H1 (cell line): ENCODE measurements around the gene OSBP2. TPM values are rescaled to one million over a fixed set of nuclear protein-coding genes. Genes with fewer than 3 reads are reported as not detected.

ENCODE experiments used
- CBX5 ChIP-seq: fragments of 300-800, 300-1000 bp; sonication (generic); IDR thresholded peaks from 2 replicates; pipeline ENCODE4 v1.7.1; 2016; ENCODE audit warnings: antibody characterized with exemption, low read length, low read depth
- CHD1 ChIP-seq: IDR thresholded peaks from 2 replicates; pipeline ENCODE4 v1.6.1; 2012; ENCODE audit warnings: low read depth, low read length, improper control_type of control experiment
- GTF2F1 ChIP-seq: IDR thresholded peaks from 2 replicates; pipeline ENCODE4 v1.6.1; 2012; ENCODE audit warnings: low read depth, low read length, improper control_type of control experiment, borderline replicate concordance
- HDAC6 ChIP-seq: IDR thresholded peaks from one replicate; pipeline ENCODE4 v1.7.1; 2012; ENCODE audit warnings: low read depth, mild to moderate bottlenecking, inconsistent platforms, low read length, moderate library complexity
- TAF7 ChIP-seq: optimal IDR thresholded peaks from 2 replicates; pipeline ENCODE3; 2011; ENCODE audit warnings: low read depth, mild to moderate bottlenecking, inconsistent platforms, low read length, moderate library complexity, borderline replicate concordance
- polyA plus RNA-seq, 7 experiments: library from polyadenylated mRNA; depleted of rRNA in 3 of 7; stranded (reverse) in 5 of 7; unstranded in 2 of 7; fragments of >200 nt in 5 of 7; fragments of 200-250 nt in 2 of 7; gene quantifications; 1 replicate in 5 of 7; 2 replicates in 1 of 7; 4 replicates in 1 of 7; pipeline versions ENCODE4 v1.2.1 to v1.2.3, GENCODE V29; 2011 to 2013; ENCODE audit warnings: missing spikeins in 2 of 7, mixed read lengths in 2 of 7
- total RNA-seq: library from RNA; stranded (reverse); fragmentation: NEBNext Ultra II Directional; extraction: Animal tissue kit (Norgen Biotek cat#: 25700); gene quantifications from 2 replicates; pipeline ENCODE4 v1.2.1, GENCODE V29; 2021
- TF ChIP-seq, protein P1 (sequence below): fragments of 300-600 bp; sonication (generic); IDR thresholded peaks from 2 replicates; pipeline ENCODE4 v1.7.1; 2012; ENCODE audit warnings: low read length, moderate library complexity, mild to moderate bottlenecking, inconsistent platforms; ENCODE audit not compliant: insufficient replicate concordance
- TF ChIP-seq, protein P2 (sequence below): IDR thresholded peaks from 2 replicates; pipeline ENCODE4 v1.6.1; 2012; ENCODE audit warnings: low read length, inconsistent platforms

OSBP2 gene
- total and polyA plus RNA-seq, 2 of the 8 experiments (the other 6 are each of a cell fraction or from before 2014, with no cell fraction given), result 3.4 to 3.7 TPM

DNA sequence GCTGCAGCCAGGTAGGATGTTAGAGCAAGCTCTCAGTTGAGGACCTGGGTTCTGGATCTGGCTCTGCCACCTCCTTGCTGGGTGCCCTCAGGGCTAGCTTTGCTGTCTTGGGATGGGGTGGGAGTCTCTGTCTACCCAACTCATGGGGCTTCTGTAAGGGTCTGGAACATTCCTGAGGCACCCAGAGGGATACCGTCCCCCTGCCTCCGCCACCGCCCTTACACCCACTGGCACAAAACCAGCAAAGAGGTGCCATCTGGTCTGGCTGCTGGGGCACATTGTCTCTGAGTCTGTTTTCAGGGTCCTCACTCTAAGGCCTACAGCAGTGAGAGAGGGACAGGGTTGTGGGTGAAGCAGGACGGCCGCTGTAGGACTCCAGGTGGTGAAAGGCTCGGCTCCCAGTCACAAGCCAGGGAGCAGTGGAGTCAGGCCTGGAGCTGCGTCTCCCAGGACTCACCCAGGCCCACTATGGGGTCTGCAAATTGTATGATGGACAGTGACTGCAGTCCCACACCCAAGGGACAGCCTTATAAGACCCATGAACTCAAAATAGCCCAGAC is 189.0 kb downstream of the OSBP2 start (continued):
- TF ChIP-seq, protein P1, sequence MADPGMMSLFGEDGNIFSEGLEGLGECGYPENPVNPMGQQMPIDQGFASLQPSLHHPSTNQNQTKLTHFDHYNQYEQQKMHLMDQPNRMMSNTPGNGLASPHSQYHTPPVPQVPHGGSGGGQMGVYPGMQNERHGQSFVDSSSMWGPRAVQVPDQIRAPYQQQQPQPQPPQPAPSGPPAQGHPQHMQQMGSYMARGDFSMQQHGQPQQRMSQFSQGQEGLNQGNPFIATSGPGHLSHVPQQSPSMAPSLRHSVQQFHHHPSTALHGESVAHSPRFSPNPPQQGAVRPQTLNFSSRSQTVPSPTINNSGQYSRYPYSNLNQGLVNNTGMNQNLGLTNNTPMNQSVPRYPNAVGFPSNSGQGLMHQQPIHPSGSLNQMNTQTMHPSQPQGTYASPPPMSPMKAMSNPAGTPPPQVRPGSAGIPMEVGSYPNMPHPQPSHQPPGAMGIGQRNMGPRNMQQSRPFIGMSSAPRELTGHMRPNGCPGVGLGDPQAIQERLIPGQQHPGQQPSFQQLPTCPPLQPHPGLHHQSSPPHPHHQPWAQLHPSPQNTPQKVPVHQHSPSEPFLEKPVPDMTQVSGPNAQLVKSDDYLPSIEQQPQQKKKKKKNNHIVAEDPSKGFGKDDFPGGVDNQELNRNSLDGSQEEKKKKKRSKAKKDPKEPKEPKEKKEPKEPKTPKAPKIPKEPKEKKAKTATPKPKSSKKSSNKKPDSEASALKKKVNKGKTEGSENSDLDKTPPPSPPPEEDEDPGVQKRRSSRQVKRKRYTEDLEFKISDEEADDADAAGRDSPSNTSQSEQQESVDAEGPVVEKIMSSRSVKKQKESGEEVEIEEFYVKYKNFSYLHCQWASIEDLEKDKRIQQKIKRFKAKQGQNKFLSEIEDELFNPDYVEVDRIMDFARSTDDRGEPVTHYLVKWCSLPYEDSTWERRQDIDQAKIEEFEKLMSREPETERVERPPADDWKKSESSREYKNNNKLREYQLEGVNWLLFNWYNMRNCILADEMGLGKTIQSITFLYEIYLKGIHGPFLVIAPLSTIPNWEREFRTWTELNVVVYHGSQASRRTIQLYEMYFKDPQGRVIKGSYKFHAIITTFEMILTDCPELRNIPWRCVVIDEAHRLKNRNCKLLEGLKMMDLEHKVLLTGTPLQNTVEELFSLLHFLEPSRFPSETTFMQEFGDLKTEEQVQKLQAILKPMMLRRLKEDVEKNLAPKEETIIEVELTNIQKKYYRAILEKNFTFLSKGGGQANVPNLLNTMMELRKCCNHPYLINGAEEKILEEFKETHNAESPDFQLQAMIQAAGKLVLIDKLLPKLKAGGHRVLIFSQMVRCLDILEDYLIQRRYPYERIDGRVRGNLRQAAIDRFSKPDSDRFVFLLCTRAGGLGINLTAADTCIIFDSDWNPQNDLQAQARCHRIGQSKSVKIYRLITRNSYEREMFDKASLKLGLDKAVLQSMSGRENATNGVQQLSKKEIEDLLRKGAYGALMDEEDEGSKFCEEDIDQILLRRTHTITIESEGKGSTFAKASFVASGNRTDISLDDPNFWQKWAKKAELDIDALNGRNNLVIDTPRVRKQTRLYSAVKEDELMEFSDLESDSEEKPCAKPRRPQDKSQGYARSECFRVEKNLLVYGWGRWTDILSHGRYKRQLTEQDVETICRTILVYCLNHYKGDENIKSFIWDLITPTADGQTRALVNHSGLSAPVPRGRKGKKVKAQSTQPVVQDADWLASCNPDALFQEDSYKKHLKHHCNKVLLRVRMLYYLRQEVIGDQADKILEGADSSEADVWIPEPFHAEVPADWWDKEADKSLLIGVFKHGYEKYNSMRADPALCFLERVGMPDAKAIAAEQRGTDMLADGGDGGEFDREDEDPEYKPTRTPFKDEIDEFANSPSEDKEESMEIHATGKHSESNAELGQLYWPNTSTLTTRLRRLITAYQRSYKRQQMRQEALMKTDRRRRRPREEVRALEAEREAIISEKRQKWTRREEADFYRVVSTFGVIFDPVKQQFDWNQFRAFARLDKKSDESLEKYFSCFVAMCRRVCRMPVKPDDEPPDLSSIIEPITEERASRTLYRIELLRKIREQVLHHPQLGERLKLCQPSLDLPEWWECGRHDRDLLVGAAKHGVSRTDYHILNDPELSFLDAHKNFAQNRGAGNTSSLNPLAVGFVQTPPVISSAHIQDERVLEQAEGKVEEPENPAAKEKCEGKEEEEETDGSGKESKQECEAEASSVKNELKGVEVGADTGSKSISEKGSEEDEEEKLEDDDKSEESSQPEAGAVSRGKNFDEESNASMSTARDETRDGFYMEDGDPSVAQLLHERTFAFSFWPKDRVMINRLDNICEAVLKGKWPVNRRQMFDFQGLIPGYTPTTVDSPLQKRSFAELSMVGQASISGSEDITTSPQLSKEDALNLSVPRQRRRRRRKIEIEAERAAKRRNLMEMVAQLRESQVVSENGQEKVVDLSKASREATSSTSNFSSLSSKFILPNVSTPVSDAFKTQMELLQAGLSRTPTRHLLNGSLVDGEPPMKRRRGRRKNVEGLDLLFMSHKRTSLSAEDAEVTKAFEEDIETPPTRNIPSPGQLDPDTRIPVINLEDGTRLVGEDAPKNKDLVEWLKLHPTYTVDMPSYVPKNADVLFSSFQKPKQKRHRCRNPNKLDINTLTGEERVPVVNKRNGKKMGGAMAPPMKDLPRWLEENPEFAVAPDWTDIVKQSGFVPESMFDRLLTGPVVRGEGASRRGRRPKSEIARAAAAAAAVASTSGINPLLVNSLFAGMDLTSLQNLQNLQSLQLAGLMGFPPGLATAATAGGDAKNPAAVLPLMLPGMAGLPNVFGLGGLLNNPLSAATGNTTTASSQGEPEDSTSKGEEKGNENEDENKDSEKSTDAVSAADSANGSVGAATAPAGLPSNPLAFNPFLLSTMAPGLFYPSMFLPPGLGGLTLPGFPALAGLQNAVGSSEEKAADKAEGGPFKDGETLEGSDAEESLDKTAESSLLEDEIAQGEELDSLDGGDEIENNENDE, result no peak
- no peak for TF ChIP-seq GTF2F1
- no peak for TF ChIP-seq CHD1
- TF ChIP-seq, protein P2, sequence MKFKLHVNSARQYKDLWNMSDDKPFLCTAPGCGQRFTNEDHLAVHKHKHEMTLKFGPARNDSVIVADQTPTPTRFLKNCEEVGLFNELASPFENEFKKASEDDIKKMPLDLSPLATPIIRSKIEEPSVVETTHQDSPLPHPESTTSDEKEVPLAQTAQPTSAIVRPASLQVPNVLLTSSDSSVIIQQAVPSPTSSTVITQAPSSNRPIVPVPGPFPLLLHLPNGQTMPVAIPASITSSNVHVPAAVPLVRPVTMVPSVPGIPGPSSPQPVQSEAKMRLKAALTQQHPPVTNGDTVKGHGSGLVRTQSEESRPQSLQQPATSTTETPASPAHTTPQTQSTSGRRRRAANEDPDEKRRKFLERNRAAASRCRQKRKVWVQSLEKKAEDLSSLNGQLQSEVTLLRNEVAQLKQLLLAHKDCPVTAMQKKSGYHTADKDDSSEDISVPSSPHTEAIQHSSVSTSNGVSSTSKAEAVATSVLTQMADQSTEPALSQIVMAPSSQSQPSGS, result no peak
- no peak for TF ChIP-seq HDAC6
- TF ChIP-seq CBX5, result no peak
- no peak for TF ChIP-seq TAF7
